Right lobe of liver (tissue), 4 donors: ENCODE data around the gene WBP2.

Experiments used
- CTCF ChIP-seq, 4 donors: fragments of 200-600 bp in 3 of 4; fragments of 450-650 bp in 1 of 4; IDR thresholded peaks; one replicate each; pipeline versions ENCODE4 v1.5.1 to v1.8.0; 2016 to 2022; ENCODE audit warnings: antibody characterized with exemption in 4 of 4, mild to moderate bottlenecking in 2 of 4
- POLR2A ChIP-seq: fragments of 450-650 bp; IDR thresholded peaks from one replicate; pipeline ENCODE4 v1.6.1; 2017; ENCODE audit warnings: antibody characterized with exemption, mild to moderate bottlenecking
- donor health status: DM: no; HTN: no; CAD: no.
- donor health status: DM: no; HTN: no; CAD: no.
- donor health status: DM: no; HTN: yes; CAD: no.

GRCh38 chr17:75819116-75819515 is 36.0 kb downstream of the WBP2 start:
- TF ChIP-seq CTCF (IDR thresholded peaks at IDR 0.05) (peak in 1 of 4 donors; percentile 18), POLR2A (no peak)
